ENCODE data around the gene PLEKHH3. TPM values are rescaled to one million over a fixed set of nuclear protein-coding genes. Genes with fewer than 3 reads are reported as not detected.

The PLEKHH3 gene
- total RNA-seq (2021; ENCODE audit: unreplicated experiment) (66.3 TPM), Bru-seq, nascent RNA (percentile 68 among the genes with signal in this experiment), BruChase-seq, experiment 1, labeled RNA remaining after a 6-hour chase (percentile 80 among the genes with signal in this experiment), BruChase-seq, experiment 2, labeled RNA remaining after a 2-hour chase (percentile 88 among the genes with signal in this experiment)
- 64.9 and 69.0 TPM in 2 replicates for polyA plus RNA-seq (2012)
- long read RNA-seq, full-length matches to known transcripts = 48 of 136 reads
- long read RNA-seq, partial matches to known transcripts = 39 of 136 reads
- long read RNA-seq, other reads (novel, unspliced or antisense) = 49 of 136 reads

- no peaks in the 10 kb centered on the region for H3K9me3 ChIP-seq (ENCODE audit: control insufficient read depth in 1 of 2, insufficient read depth in 1 of 2, low read depth in 1 of 2, low read length in 2 of 2)
Measured at GRCh38 chr17:42676424-42677011, at the start of gene PLEKHH3. Gene PLEKHH3, minus strand, starts transcription at chr17:42676994. Its CDS starts 431 bp downstream, at chr17:42676563.

GRCh38 chr17:42725143-42725542, 48.3 kb upstream of the PLEKHH3 start:
- Histone ChIP-seq H4K20me1 (ENCODE audit: insufficient read depth) (no peaks in the 10 kb centered on the region), H3K27me3 (ENCODE audit: insufficient read depth, low read length) (no peaks in the 10 kb centered on the region), H3K36me3 (ENCODE audit: control insufficient read depth in 1 of 2, insufficient read depth in 2 of 2, low read length in 2 of 2) (peaks cover 23 to 24% of the 10 kb centered on the region in 2 experiments), H3K9me2 (ENCODE audit: insufficient read depth) (no peaks in the 10 kb centered on the region), H3K4me2 (ENCODE audit: low read length) (no peak overlapping the region), H3K4me1 (ENCODE audit: control insufficient read depth in 1 of 2, insufficient read depth in 2 of 2, low read length in 2 of 2) (no peaks in the 10 kb centered on the region), H2AFZ (ENCODE audit: low read depth, low read length, poor library complexity, severe bottlenecking) (no peak overlapping the region), H3K9me3 (ENCODE audit: control insufficient read depth in 1 of 2, insufficient read depth in 1 of 2, low read depth in 1 of 2, low read length in 2 of 2) (no peaks in the 10 kb centered on the region), H3K79me2 (ENCODE audit: insufficient read depth, low read length) (no peaks in the 10 kb centered on the region), H3K27ac (ENCODE audit: low read depth, low read length) (no peak overlapping the region), H3K4me3 (replicated peaks in 1 of 2; ENCODE audit: low read depth in 1 of 2, low read length in 2 of 2) (no peak overlapping the region), H3K9ac (ENCODE audit: low read length) (no peak overlapping the region)
- POLR2A ChIA-PET = no interaction called here
- RAD21 ChIA-PET (ENCODE audit: low non-redundant PET in 1 of 2, low total read pairs in 2 of 2, uncharacterized antibody in 2 of 2, unreplicated experiment in 2 of 2) = no interaction called here
- no TSS peak for BruUV-seq (replicated peaks)
- CTCF ChIA-PET = interaction anchor here (1.4 kb wide), 1 partner anchor 38 kb away, joined by 7 read pairs; no protein-coding TSS in a partner anchor
- intact Hi-C loops (cut with micrococcal nuclease) = no loop called here
- DNase-seq (ENCODE audit: low read depth, low spot score) (no peak), ATAC-seq (no peak)
- TF ChIP-seq MAX (IDR thresholded peaks at IDR 0.05) (no peak), ELF1 (IDR thresholded peaks at IDR 0.05; ENCODE audit: borderline replicate concordance, low read depth) (no peak), SP1 (IDR thresholded peaks at IDR 0.05; ENCODE audit: low read depth) (no peak), ZNF274 (IDR thresholded peaks at IDR 0.05; ENCODE audit: low read depth, low read length) (no peak), EZH2phosphoT487 (IDR thresholded peaks at IDR 0.05; ENCODE audit: borderline replicate concordance) (no peak), CBX3 (IDR thresholded peaks at IDR 0.05; ENCODE audit: low read depth) (no peak), RAD21 (IDR thresholded peaks at IDR 0.05; ENCODE audit: low read depth) (no peak), EZH2 (IDR thresholded peaks at IDR 0.05) (no peak), SIN3A (IDR thresholded peaks at IDR 0.05; ENCODE audit: low read depth) (no peak), ZBTB33 (IDR thresholded peaks at IDR 0.05; ENCODE audit: extremely low read depth, insufficient replicate concordance, low read length) (no peak), EGR1 (IDR thresholded peaks at IDR 0.05; ENCODE audit: low read depth) (no peak), TCF7L2 (IDR thresholded peaks at IDR 0.05; ENCODE audit: borderline replicate concordance, extremely low read depth, insufficient read depth, insufficient read length) (no peak), ATF3 (IDR thresholded peaks at IDR 0.05) (no peak)

More at GRCh38 chr17:42676424-42677011, at the start of gene PLEKHH3:
- Histone ChIP-seq H3K4me1 (ENCODE audit: control insufficient read depth in 1 of 2, insufficient read depth in 2 of 2, low read length in 2 of 2) (peaks cover 30 to 64% of the 10 kb centered on the region in 2 experiments), H4K20me1 (ENCODE audit: insufficient read depth) (no peaks in the 10 kb centered on the region), H3K36me3 (ENCODE audit: control insufficient read depth in 1 of 2, insufficient read depth in 2 of 2, low read length in 2 of 2) (peaks cover 12 to 17% of the 10 kb centered on the region in 2 experiments; a peak in 3 of 4 replicates), H3K4me3 (replicated peaks in 1 of 2; ENCODE audit: low read depth in 1 of 2, low read length in 2 of 2) (peak within 1 kb of the TSS; percentile 95 to 98), H3K4me2 (ENCODE audit: low read length) (peak within 1 kb of the TSS; percentile 99), H2AFZ (ENCODE audit: low read depth, low read length, poor library complexity, severe bottlenecking) (no peak within 1 kb of the TSS), H3K27me3 (ENCODE audit: insufficient read depth, low read length) (no peaks in the 10 kb centered on the region), H3K9ac (ENCODE audit: low read length) (peak within 1 kb of the TSS; percentile 95), H3K9me2 (ENCODE audit: insufficient read depth) (no peaks in the 10 kb centered on the region), H3K79me2 (ENCODE audit: insufficient read depth, low read length) (peaks cover 38% of the 10 kb centered on the region), H3K27ac (ENCODE audit: low read depth, low read length) (peak within 1 kb of the TSS; percentile 96)
- ATAC-seq = peak; percentile 1
- CTCF ChIA-PET = interaction anchor here (0.8 to 6.4 kb wide), 6 partner anchors 10 to 98 kb away, joined by 3 to 136 read pairs (median 4); partner anchors contain the start of genes PSMC3IP and TUBG2
- no peak for DNase-seq (ENCODE audit: low read depth, low spot score)
- POLR2A ChIA-PET = interaction anchor here (1.3 to 3.6 kb wide), 4 partner anchors 9 to 639 kb away, joined by 3 to 16 read pairs (median 10); partner anchors contain the start of genes RETREG3 and TUBG1
- intact Hi-C loops (cut with micrococcal nuclease) = loop anchor here (5.0 kb wide), 1 partner anchor 54 kb away; no protein-coding TSS in a partner anchor
- TF ChIP-seq SIN3A (IDR thresholded peaks at IDR 0.05; ENCODE audit: low read depth) = 0 out of 2 replicates have a peak, but pooled peaks have one; percentile 13
- TF ChIP-seq POLR2AphosphoS5 (IDR thresholded peaks at IDR 0.05; ENCODE audit: low read depth, low read length) = peak; percentile 90
- no peak for TF ChIP-seq RAD21 (IDR thresholded peaks at IDR 0.05; ENCODE audit: low read depth)
- BruUV-seq (replicated peaks) = no TSS peak
- RAD21 ChIA-PET (ENCODE audit: low non-redundant PET in 1 of 2, low total read pairs in 2 of 2, uncharacterized antibody in 2 of 2, unreplicated experiment in 2 of 2) = interaction anchor here (0.7 to 1.7 kb wide), 4 partner anchors 49 to 98 kb away, joined by 3 to 6 read pairs (median 3); no protein-coding TSS in a partner anchor

Data from HCT116 (cell line).